CD14-positive monocyte (primary cell): ENCODE data around the gene KRT27. TPM values are rescaled to one million over a fixed set of nuclear protein-coding genes. Genes with fewer than 3 reads are reported as not detected.

Experiments used
- DNase-seq, 3 donors: peaks; one replicate each; pipeline ENCODE4 v3.0.0-alpha.2; 2011 to 2022
- H2AFZ ChIP-seq: 2 replicates; pipeline ENCODE4 v1.6.0; 2012; ENCODE audit warnings: mild to moderate bottlenecking, low read depth, low read length, inconsistent platforms; ENCODE audit not compliant: insufficient read depth, poor library complexity, severe bottlenecking
- H3K27ac ChIP-seq, 2 donors: 1 replicate in 1 of 2; 2 replicates in 1 of 2; pipeline ENCODE4 v1.5.1; 2012 to 2013; ENCODE audit warnings: low read length in 2 of 2, control low read depth in 1 of 2, inconsistent platforms in 1 of 2, low read depth in 1 of 2, mild to moderate bottlenecking in 1 of 2
- H3K27me3 ChIP-seq, 2 donors: one replicate each; pipeline versions ENCODE4 v1.6.0 to v1.6.1; 2011 to 2013; ENCODE audit warnings: low read length in 2 of 2; ENCODE audit not compliant: control insufficient read depth in 2 of 2, insufficient read depth in 2 of 2
- H3K36me3 ChIP-seq, 2 donors: replicated peaks in 1 of 2; 1 replicate in 1 of 2; 2 replicates in 1 of 2; pipeline versions ENCODE4 v1.5.1 to v1.6.1; 2012 to 2013; ENCODE audit warnings: low read length in 2 of 2, control low read depth in 1 of 2, inconsistent platforms in 1 of 2, mild to moderate bottlenecking in 1 of 2; ENCODE audit not compliant: insufficient read depth in 2 of 2, control insufficient read depth in 1 of 2
- H3K4me1 ChIP-seq, 2 donors: 1 replicate in 1 of 2; 2 replicates in 1 of 2; pipeline versions ENCODE4 v1.5.1 to v1.6.1; 2012 to 2013; ENCODE audit warnings: low read length in 2 of 2, control low read depth in 1 of 2, inconsistent platforms in 1 of 2, mild to moderate bottlenecking in 1 of 2, moderate library complexity in 1 of 2; ENCODE audit not compliant: insufficient read depth in 2 of 2, control insufficient read depth in 1 of 2
- H3K4me2 ChIP-seq: replicated peaks from 2 replicates; pipeline ENCODE3; 2012; ENCODE audit warnings: low read length, moderate library complexity, mild to moderate bottlenecking; ENCODE audit not compliant: poor library complexity, severe bottlenecking; ENCODE audit errors: extremely low read depth
- H3K4me3 ChIP-seq, 3 experiments: fragments of 200-600 bp in 1 of 3; sonication (generic) in 1 of 3; replicated peaks in 1 of 3; 1 replicate in 2 of 3; 2 replicates in 1 of 3; pipeline ENCODE4 v1.5.1; 2011 to 2013; ENCODE audit warnings: low read length in 3 of 3, mild to moderate bottlenecking in 3 of 3, control low read depth in 2 of 3, low read depth in 2 of 3, inconsistent platforms in 1 of 3, moderate library complexity in 1 of 3
- H3K79me2 ChIP-seq: 2 replicates; pipeline ENCODE4 v1.6.0; 2012; ENCODE audit warnings: mild to moderate bottlenecking, control low read depth, inconsistent platforms, low read length, moderate library complexity; ENCODE audit not compliant: insufficient read depth
- H3K9ac ChIP-seq: 2 replicates; pipeline ENCODE4 v1.6.0; 2017; ENCODE audit warnings: low read length, mild to moderate bottlenecking; ENCODE audit not compliant: insufficient read depth, poor library complexity, severe bottlenecking
- H3K9me3 ChIP-seq, 2 donors: replicated peaks in 1 of 2; 1 replicate in 1 of 2; 2 replicates in 1 of 2; pipeline versions ENCODE4 v1.5.1 to v1.6.1; 2012 to 2013; ENCODE audit warnings: low read length in 2 of 2, control low read depth in 1 of 2; ENCODE audit not compliant: control insufficient read depth in 1 of 2, insufficient read depth in 1 of 2
- H4K20me1 ChIP-seq: 2 replicates; pipeline ENCODE4 v1.6.0; 2012; ENCODE audit warnings: mild to moderate bottlenecking, low read length, control low read depth, moderate library complexity; ENCODE audit not compliant: insufficient read depth
- H3K27ac Mint-ChIP-seq, 7 donors: one replicate each; pipeline ENCODE4 v1.8.0; 2020; ENCODE audit warnings: mild to moderate bottlenecking in 7 of 7, mixed read lengths in 7 of 7, moderate library complexity in 6 of 7, inconsistent platforms in 2 of 7
- H3K27me3 Mint-ChIP-seq, 3 donors: one replicate each; pipeline ENCODE4 v1.8.0; 2021 to 2022; ENCODE audit warnings: low read depth in 3 of 3, mild to moderate bottlenecking in 3 of 3, mixed read lengths in 3 of 3, moderate library complexity in 3 of 3, inconsistent platforms in 1 of 3
- H3K36me3 Mint-ChIP-seq, 2 donors: one replicate each; pipeline ENCODE4 v1.8.0; 2020; ENCODE audit warnings: mixed read lengths in 2 of 2, inconsistent platforms in 1 of 2, mild to moderate bottlenecking in 1 of 2
- H3K4me1 Mint-ChIP-seq: one replicate; pipeline ENCODE4 v1.8.0; 2020; ENCODE audit warnings: mild to moderate bottlenecking, mixed read lengths
- H3K4me3 Mint-ChIP-seq, 2 donors: one replicate each; pipeline ENCODE4 v1.8.0; 2020; ENCODE audit warnings: mild to moderate bottlenecking in 2 of 2, mixed read lengths in 2 of 2, moderate library complexity in 1 of 2
- H3K9me3 Mint-ChIP-seq, 7 donors: one replicate each; pipeline ENCODE4 v1.8.0; 2020 to 2022; ENCODE audit warnings: mixed read lengths in 7 of 7, mild to moderate bottlenecking in 6 of 7, moderate library complexity in 6 of 7, inconsistent platforms in 2 of 7
- WGBS: methylation state at CpG from one replicate; pipeline ENCODE4 v1.1.5; 2013; ENCODE audit warnings: missing lambda C conversion rate; ENCODE audit not compliant: insufficient coverage; 5-methylcytosine and 5-hydroxymethylcytosine counted together
- intact Hi-C, 2 donors: fragments of 100-400 bp; cut with micrococcal nuclease; formaldehyde crosslinking; loops; one replicate each; pipeline versions ENCODE4 v1.15.0 to v1.15.1; 2023
- polyA plus RNA-seq, 3 donors: library from polyadenylated mRNA; depleted of rRNA in 1 of 3; unstranded in 2 of 3; stranded (reverse) in 1 of 3; fragments of 300-500 nt in 2 of 3; fragments of >200 nt in 1 of 3; fragmentation: Illumina TruSeq in 2 of 3; gene quantifications; 1 replicate in 2 of 3; 2 replicates in 1 of 3; pipeline ENCODE4 v1.2.3, GENCODE V29; 2012 to 2021
- TF ChIP-seq, protein P1 (sequence below): fragments of 200-600 bp; IDR thresholded peaks from one replicate; pipeline ENCODE4 v1.8.0; 2022; ENCODE audit warnings: antibody characterized with exemption, mild to moderate bottlenecking

The KRT27 gene
- polyA plus RNA-seq, 3 donors: not detected

DNA sequence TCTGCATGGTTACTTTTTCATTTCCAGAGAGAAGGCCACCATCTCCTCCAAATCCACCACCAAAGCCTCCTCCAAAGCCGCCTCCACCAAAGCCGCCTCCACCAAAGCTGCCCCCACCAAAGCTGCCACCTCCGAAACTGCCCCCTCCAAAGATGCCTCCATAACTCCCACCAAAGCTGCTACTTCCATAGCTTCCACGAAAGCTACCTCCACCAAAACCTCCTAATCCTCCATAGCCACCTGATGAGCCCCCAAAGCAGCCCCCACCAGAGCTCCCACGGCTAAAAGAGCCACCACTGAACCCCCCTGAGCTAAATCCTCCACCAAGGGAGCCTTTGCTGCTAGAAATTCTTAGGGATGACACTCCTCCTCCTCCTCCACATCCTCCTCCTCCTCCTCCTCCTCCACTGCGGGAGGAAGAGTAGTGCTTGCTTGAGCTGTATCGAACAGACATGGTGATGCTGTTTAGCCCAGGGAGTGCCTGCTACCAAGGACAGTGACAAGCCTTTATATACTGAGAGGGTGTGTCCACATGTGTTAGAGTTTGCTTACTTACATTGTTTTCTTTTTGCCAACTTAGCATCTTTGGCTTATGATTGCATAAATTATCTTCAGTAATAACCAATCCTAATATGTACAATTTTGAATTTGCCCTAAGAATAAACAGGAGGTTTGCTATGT, 39.9 kb upstream of the KRT27 start, which contains the start of gene KRT10:
TSS of gene KRT10 (minus strand) at position 483 of the 681 bp plus-strand sequence. CDS start at position 454, 29 bp downstream.
- no peaks in the 10 kb centered on the region for H4K20me1 ChIP-seq
- intact Hi-C loops: no loop called here
- H3K79me2 ChIP-seq: no peaks in the 10 kb centered on the region
- Mint-ChIP-seq H3K36me3 (peaks cover 7 to 10% of the 10 kb centered on the region in 2 donors), H3K27me3 (peaks cover 25 to 38% (median 32%) of the 10 kb centered on the region in 3 donors), H3K9me3 (peaks cover 6 to 37% (median 24%) of the 10 kb centered on the region in 7 donors), H3K27ac (peak within 1 kb of the TSS in 1 of 7 donors; percentile 58), H3K4me1 (peaks cover 12% of the 10 kb centered on the region), H3K4me3 (peak within 1 kb of the TSS in 1 of 2 donors; percentile 68)
- peaks cover 3 to 8% of the 10 kb centered on the region in 2 donors for H3K9me3 ChIP-seq
- H2AFZ ChIP-seq: no peak within 1 kb of the TSS
- DNase-seq: no peak
- peaks cover 10 to 34% of the 10 kb centered on the region in 2 donors for H3K27me3 ChIP-seq
- no peak within 1 kb of the TSS for H3K27ac ChIP-seq
- H3K9ac ChIP-seq: no peak within 1 kb of the TSS
- H3K4me3 ChIP-seq: no peak within 1 kb of the TSS
- TF ChIP-seq, protein P1, sequence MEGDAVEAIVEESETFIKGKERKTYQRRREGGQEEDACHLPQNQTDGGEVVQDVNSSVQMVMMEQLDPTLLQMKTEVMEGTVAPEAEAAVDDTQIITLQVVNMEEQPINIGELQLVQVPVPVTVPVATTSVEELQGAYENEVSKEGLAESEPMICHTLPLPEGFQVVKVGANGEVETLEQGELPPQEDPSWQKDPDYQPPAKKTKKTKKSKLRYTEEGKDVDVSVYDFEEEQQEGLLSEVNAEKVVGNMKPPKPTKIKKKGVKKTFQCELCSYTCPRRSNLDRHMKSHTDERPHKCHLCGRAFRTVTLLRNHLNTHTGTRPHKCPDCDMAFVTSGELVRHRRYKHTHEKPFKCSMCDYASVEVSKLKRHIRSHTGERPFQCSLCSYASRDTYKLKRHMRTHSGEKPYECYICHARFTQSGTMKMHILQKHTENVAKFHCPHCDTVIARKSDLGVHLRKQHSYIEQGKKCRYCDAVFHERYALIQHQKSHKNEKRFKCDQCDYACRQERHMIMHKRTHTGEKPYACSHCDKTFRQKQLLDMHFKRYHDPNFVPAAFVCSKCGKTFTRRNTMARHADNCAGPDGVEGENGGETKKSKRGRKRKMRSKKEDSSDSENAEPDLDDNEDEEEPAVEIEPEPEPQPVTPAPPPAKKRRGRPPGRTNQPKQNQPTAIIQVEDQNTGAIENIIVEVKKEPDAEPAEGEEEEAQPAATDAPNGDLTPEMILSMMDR: no peak
- peaks cover 0 to 4% of the 10 kb centered on the region in 2 donors for H3K36me3 ChIP-seq
- peaks cover 8 to 14% of the 10 kb centered on the region in 2 donors for H3K4me1 ChIP-seq
- WGBS: 82% methylated on average over 5 of the region's 7 CpGs
- no peak within 1 kb of the TSS for H3K4me2 ChIP-seq

DNA sequence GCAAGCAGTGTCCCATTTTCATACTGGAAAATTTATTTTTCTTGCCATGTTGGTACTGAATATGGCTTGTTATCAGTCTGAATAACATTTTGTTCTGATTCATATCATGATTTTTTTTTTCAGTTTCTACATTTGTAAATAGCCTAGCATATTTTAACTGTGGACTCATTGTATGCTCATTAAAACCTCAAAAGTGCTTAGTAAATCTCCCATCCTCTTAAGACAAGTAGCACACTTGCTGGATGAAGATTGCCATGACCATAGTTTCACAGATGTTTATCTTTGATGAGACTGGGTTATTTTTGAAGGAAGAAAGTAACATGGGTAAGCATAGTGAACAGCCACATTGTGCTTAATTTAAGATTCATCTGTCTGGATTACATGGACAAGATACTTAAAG, 39.2 kb upstream of the KRT27 start:
- H3K4me3 Mint-ChIP-seq: peak overlapping the region in 1 of 2 donors; percentile 10
- H3K27me3 Mint-ChIP-seq: peaks cover 23 to 39% (median 29%) of the 10 kb centered on the region in 3 donors
- Histone ChIP-seq H3K79me2 (no peaks in the 10 kb centered on the region), H3K9ac (no peak overlapping the region), H3K4me3 (no peak overlapping the region), H3K27me3 (peaks cover 14 to 33% of the 10 kb centered on the region in 2 donors), H3K4me1 (peaks cover 8 to 14% of the 10 kb centered on the region in 2 donors), H4K20me1 (no peaks in the 10 kb centered on the region), H3K4me2 (no peak overlapping the region), H3K36me3 (peaks cover 0 to 9% of the 10 kb centered on the region in 2 donors), H3K9me3 (peaks cover 7 to 13% of the 10 kb centered on the region in 2 donors), H2AFZ (no peak overlapping the region), H3K27ac (no peak overlapping the region)
- TF ChIP-seq, protein P1: no peak
- peaks cover 12% of the 10 kb centered on the region for H3K4me1 Mint-ChIP-seq
- H3K9me3 Mint-ChIP-seq: peaks cover 11 to 42% (median 27%) of the 10 kb centered on the region in 7 donors
- H3K36me3 Mint-ChIP-seq: peaks cover 12 to 15% of the 10 kb centered on the region in 2 donors
- intact Hi-C loops: no loop called here
- no peak for DNase-seq
- H3K27ac Mint-ChIP-seq: no peak overlapping the region
